ENCODE results near the gene WAPL. TPM values are rescaled to one million over a fixed set of nuclear protein-coding genes. Genes with fewer than 3 reads are reported as not detected.
A peak's percentile ranks its signal among the peaks of the same experiment; 100 is the strongest.
"Not testable (repeated sequence)": the region's sequence is repeated elsewhere in the genome, so short reads cannot be mapped to it uniquely, and the experiment has no call there.

The WAPL gene
- total and polyA plus RNA-seq, 8 donors, result 7.1 to 22.0 (median 12.4) TPM

DNA sequence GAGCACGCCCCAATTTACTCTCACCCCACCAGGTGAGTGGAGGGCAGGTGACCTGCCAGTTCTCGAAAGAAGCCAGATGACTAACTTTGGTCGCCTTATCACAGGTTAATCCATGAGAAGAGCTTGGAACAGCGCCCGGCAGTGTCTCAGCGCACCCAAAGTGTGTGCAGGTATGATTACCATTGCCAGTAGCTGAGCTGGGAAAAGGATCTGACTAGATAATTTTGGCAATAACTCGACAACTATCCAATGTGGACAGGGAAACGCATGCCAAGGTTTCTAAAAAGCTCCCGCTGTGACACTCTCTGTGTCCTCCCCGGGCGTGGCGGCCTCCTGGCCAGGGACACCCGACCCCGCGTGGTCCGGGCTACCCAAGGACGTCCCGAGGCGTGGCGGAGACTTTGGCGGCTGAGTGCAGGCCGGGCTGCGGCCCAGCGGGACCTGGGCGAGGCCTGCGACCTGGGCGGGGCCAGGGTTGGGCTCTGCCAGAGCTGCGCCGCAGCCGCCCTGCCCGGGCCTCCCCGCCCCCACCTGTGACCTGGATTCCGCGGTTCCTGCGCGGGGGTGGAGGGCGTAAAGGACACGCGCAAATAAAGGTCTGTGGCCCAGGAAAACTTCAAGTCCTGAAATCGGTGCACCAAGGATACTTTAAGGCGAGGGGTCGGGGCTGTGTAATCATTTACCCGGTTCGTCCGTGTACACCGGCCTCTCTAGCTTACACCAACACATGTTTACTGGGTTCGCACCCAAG lies 13.7 kb upstream of the WAPL start:
- DNase-seq (peak; percentile 90 to 95 (median 92)), FAIRE-seq (no peak), ATAC-seq (peak; percentile 99)
- intact Hi-C loops (cut with DNase I), result no loop called here
- H3K9me3 ChIP-seq, result no peaks in the 10 kb centered on the region
- peaks cover 0 to 4% (median 3%) of the 10 kb centered on the region in 3 donors for H3K4me1 ChIP-seq
- TF ChIP-seq, protein P1, sequence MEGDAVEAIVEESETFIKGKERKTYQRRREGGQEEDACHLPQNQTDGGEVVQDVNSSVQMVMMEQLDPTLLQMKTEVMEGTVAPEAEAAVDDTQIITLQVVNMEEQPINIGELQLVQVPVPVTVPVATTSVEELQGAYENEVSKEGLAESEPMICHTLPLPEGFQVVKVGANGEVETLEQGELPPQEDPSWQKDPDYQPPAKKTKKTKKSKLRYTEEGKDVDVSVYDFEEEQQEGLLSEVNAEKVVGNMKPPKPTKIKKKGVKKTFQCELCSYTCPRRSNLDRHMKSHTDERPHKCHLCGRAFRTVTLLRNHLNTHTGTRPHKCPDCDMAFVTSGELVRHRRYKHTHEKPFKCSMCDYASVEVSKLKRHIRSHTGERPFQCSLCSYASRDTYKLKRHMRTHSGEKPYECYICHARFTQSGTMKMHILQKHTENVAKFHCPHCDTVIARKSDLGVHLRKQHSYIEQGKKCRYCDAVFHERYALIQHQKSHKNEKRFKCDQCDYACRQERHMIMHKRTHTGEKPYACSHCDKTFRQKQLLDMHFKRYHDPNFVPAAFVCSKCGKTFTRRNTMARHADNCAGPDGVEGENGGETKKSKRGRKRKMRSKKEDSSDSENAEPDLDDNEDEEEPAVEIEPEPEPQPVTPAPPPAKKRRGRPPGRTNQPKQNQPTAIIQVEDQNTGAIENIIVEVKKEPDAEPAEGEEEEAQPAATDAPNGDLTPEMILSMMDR (IDR thresholded peaks at IDR 0.05), result no peak
- H3K4me3 ChIP-seq, result peak overlapping the region; percentile 37 to 54 (median 41)
- H3K27me3 ChIP-seq, result no peaks in the 10 kb centered on the region
- peak overlapping the region; percentile 16 to 85 (median 68) for H3K27ac ChIP-seq
- WGBS, 2 donors, result 5 to 8% methylated on average over 45 to 47 of the region's 47 CpGs
- no peaks in the 10 kb centered on the region for H3K36me3 ChIP-seq

GRCh38 chr10:86533328-86533727 lies 11.7 kb upstream of the WAPL start:
- TF ChIP-seq, protein P1 (IDR thresholded peaks at IDR 0.05), result no peak
- Histone ChIP-seq H3K36me3 (no peaks in the 10 kb centered on the region), H3K4me1 (peaks cover 0 to 4% (median 3%) of the 10 kb centered on the region in 3 donors), H3K27me3 (no peaks in the 10 kb centered on the region), H3K9me3 (no peaks in the 10 kb centered on the region), H3K27ac (no peak overlapping the region), H3K4me3 (no peak overlapping the region)
- no peak for DNase-seq
- no peak for ATAC-seq
- intact Hi-C loops (cut with DNase I), result no loop called here
- no peak for FAIRE-seq
- 95 to 98% methylated on average over 2 of the region's 2 CpGs for WGBS, 2 donors

GRCh38 chr10:86528736-86529135 lies 7.1 kb upstream of the WAPL start:
- DNase-seq; H3K36me3 ChIP-seq; H3K9me3 ChIP-seq; H3K4me3 ChIP-seq; H3K27ac ChIP-seq; H3K27me3 ChIP-seq; H3K4me1 ChIP-seq; FAIRE-seq; intact Hi-C loops (cut with DNase I): not testable (repeated sequence)
- 42 to 52% methylated on average over 3 of the region's 3 CpGs for WGBS, 2 donors
- peak in 1 of 4 donors; percentile 23 for ATAC-seq

DNA sequence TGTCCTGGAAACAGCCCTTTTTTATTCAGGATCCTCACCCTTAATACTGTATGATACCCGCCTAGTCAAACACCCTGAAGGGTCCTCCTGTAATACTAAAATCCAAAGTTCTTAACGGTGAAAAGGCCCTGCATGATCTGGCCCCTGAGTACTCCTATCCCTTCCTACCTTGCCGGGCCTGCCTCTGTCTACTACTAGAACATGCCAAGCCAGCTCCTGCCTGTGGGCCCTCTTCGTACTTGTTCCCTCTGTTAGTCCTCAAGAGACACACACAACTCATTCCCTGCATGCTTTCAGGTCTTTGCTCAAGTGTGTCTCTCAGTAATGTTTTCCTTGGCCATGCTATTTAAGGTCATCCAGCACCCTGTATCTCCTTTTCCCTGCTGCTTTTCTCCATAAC lies 5.0 kb upstream of the WAPL start:
- Histone ChIP-seq H3K27me3 (no peaks in the 10 kb centered on the region), H3K9me3 (no peaks in the 10 kb centered on the region), H3K4me1 (peaks cover 4 to 15% (median 5%) of the 10 kb centered on the region in 3 donors), H3K27ac (no peak overlapping the region), H3K4me3 (no peak overlapping the region), H3K36me3 (no peaks in the 10 kb centered on the region)
- ATAC-seq (no peak), FAIRE-seq (no peak), DNase-seq (no peak)
- 91 to 95% methylated on average over 4 of the region's 4 CpGs for WGBS, 2 donors
- TF ChIP-seq, protein P1 (IDR thresholded peaks at IDR 0.05), result no peak
- intact Hi-C loops (cut with DNase I), result no loop called here

DNA sequence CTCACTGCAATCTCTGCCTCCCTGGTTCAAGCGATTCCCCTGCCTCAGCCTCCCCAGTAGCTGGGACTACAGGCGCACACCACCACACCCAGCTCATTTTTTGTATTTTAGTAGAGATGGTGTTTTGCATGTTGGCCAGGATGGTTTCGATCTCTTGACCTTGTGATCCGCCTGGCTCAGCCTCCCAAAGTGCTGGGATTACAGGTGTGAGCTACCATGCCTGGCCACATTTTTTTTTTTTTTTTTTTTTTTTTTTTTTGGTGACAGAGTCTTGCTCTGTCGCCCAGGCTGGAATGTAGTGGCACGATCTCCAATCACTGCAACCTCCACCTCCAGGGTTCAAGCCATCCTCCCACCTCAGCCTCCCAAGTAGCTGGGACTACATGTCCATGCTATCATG lies 4.1 kb upstream of the WAPL start:
- intact Hi-C loops (cut with DNase I); H3K9me3 ChIP-seq; H3K27me3 ChIP-seq; ATAC-seq; H3K4me3 ChIP-seq; H3K36me3 ChIP-seq; DNase-seq; FAIRE-seq; H3K27ac ChIP-seq: not testable (repeated sequence)
- H3K4me1 ChIP-seq, result peaks cover 4 to 15% (median 5%) of the 10 kb centered on the region in 3 donors
- WGBS, 2 donors, result 88 to 96% methylated on average over 6 of the region's 6 CpGs
